SK-N-SH (cell line): ENCODE measurements around the gene THSD4. TPM values are rescaled to one million over a fixed set of nuclear protein-coding genes. Genes with fewer than 3 reads are reported as not detected.

Experiments used
- CTCF ChIA-PET: fragments of 300-600, 350-600 bp; formaldehyde crosslinking; extraction: SDS; loops from one replicate; lab custom pipeline; 2021; lab: Yijun Ruan, JAX
- POLR2A ChIA-PET: fragments of 350-600 bp; sonication (Branson Sonifier 250); formaldehyde crosslinking; extraction: SDS; loops from one replicate; lab custom pipeline; 2020; ENCODE audit warnings: antibody characterized with exemption, inconsistent platforms; lab: Yijun Ruan, JAX
- DNase-seq: peaks from one replicate; pipeline ENCODE4 v3.0.0; 2012
- H2AFZ ChIP-seq: fragments of 200-600 bp; sonication (generic); 2 replicates; pipeline ENCODE4 v1.8.1; 2016; ENCODE audit warnings: antibody characterized with exemption, mild to moderate bottlenecking, low read depth
- H3F3A ChIP-seq: fragments of 200-600 bp; sonication (generic); replicated peaks from 2 replicates; pipeline ENCODE3; 2016; ENCODE audit warnings: antibody characterized with exemption, mild to moderate bottlenecking; ENCODE audit not compliant: insufficient read depth
- H3K27ac ChIP-seq, 2 experiments: fragments of 200-500 bp in 1 of 2; fragments of 200-600 bp in 1 of 2; sonication (Bioruptor generic) in 1 of 2; sonication (generic), shearing (Covaris generic) in 1 of 2; 2 replicates each; pipeline versions ENCODE4 v1.5.1 to v1.6.1; 2014 to 2016; ENCODE audit warnings: low read depth in 2 of 2, inconsistent platforms in 1 of 2, low read length in 1 of 2, mild to moderate bottlenecking in 1 of 2, mixed read lengths in 1 of 2
- H3K27me3 ChIP-seq: fragments of 200-600 bp; sonication (generic), shearing (Covaris generic); 2 replicates; pipeline ENCODE4 v1.6.1; 2016; ENCODE audit warnings: mixed run types; ENCODE audit not compliant: insufficient read depth
- H3K36me3 ChIP-seq, 2 experiments: fragments of 200-500 bp in 1 of 2; fragments of 200-600 bp in 1 of 2; sonication (Bioruptor generic) in 1 of 2; sonication (generic) in 1 of 2; replicated peaks in 1 of 2; 2 replicates each; pipeline versions ENCODE3 to v1.5.1; 2014 to 2016; ENCODE audit warnings: low read length in 1 of 2, mild to moderate bottlenecking in 1 of 2; ENCODE audit not compliant: insufficient read depth in 2 of 2, control insufficient read depth in 1 of 2
- H3K4me1 ChIP-seq, 2 experiments: fragments of 200-500 bp in 1 of 2; fragments of 200-600 bp in 1 of 2; sonication (Bioruptor generic) in 1 of 2; sonication (generic), shearing (Covaris generic) in 1 of 2; 2 replicates each; pipeline versions ENCODE4 v1.5.1 to v1.6.1; 2014 to 2016; ENCODE audit warnings: low read depth in 1 of 2, low read length in 1 of 2, mixed run types in 1 of 2; ENCODE audit not compliant: insufficient read depth in 2 of 2, control insufficient read depth in 1 of 2
- H3K4me2 ChIP-seq: fragments of 200-600 bp; sonication (generic), shearing (Covaris generic); 2 replicates; pipeline ENCODE4 v1.6.1; 2017; ENCODE audit warnings: mixed run types
- H3K4me3 ChIP-seq, 2 experiments: fragments of 200-500 bp in 1 of 2; fragments of 200-600 bp in 1 of 2; sonication (Bioruptor generic) in 1 of 2; sonication (generic), shearing (Covaris generic) in 1 of 2; 2 replicates each; pipeline versions ENCODE4 v1.5.1 to v1.8.1; 2014 to 2016; ENCODE audit warnings: low read depth in 2 of 2, inconsistent platforms in 1 of 2, low read length in 1 of 2, mild to moderate bottlenecking in 1 of 2, mixed read lengths in 1 of 2, moderate library complexity in 1 of 2
- H3K79me2 ChIP-seq: fragments of 200-600 bp; sonication (generic); 2 replicates; pipeline ENCODE4 v1.8.1; 2017; ENCODE audit warnings: mild to moderate bottlenecking; ENCODE audit not compliant: insufficient read depth
- H3K9ac ChIP-seq: fragments of 200-600 bp; sonication (generic); 2 replicates; pipeline ENCODE4 v1.6.1; 2017; ENCODE audit warnings: mixed run types
- H3K9me2 ChIP-seq: fragments of 200-600 bp; sonication (generic); 2 replicates; pipeline ENCODE4 v1.6.1; 2017; ENCODE audit warnings: mixed run types
- H3K9me3 ChIP-seq: fragments of 200-600 bp; sonication (generic); 2 replicates; pipeline ENCODE4 v1.6.1; 2017; ENCODE audit warnings: mixed run types, mild to moderate bottlenecking, moderate library complexity
- H4K20me1 ChIP-seq: fragments of 200-600 bp; sonication (generic); 2 replicates; pipeline ENCODE4 v1.6.1; 2017; ENCODE audit warnings: mild to moderate bottlenecking, mixed run types; ENCODE audit not compliant: insufficient read depth
- EZH2phosphoT487 ChIP-seq: fragments of 200-600 bp; sonication (generic); IDR thresholded peaks from 2 replicates; pipeline ENCODE4 v1.6.1; 2017; ENCODE audit warnings: low read depth, mixed run types, mild to moderate bottlenecking, antibody characterized with exemption, moderate library complexity, borderline replicate concordance
- JUND ChIP-seq: IDR thresholded peaks from 2 replicates; pipeline ENCODE4 v1.4.0; 2012
- MXI1 ChIP-seq: IDR thresholded peaks from 2 replicates; pipeline ENCODE4 v1.6.1; 2012; ENCODE audit warnings: mild to moderate bottlenecking, low read depth, low read length, improper control_type of control experiment
- NFIC ChIP-seq: IDR thresholded peaks from 2 replicates; pipeline ENCODE4 v1.4.0; 2012; ENCODE audit warnings: borderline replicate concordance
- POLR2AphosphoS5 ChIP-seq: IDR thresholded peaks from 2 replicates; pipeline ENCODE4 v1.6.1; 2012; ENCODE audit warnings: low read depth, low read length
- RAD21 ChIP-seq: IDR thresholded peaks from 2 replicates; pipeline ENCODE4 v1.6.1; 2012; ENCODE audit warnings: mild to moderate bottlenecking, low read length
- RFX5 ChIP-seq: IDR thresholded peaks from 2 replicates; pipeline ENCODE4 v1.6.1; 2012; ENCODE audit warnings: mild to moderate bottlenecking, improper control_type of control experiment, low read length
- TAF1 ChIP-seq: IDR thresholded peaks from 2 replicates; pipeline ENCODE4 v1.6.1; 2012; ENCODE audit warnings: low read depth, mild to moderate bottlenecking, low read length, moderate library complexity, borderline replicate concordance
- TEAD4 ChIP-seq: IDR thresholded peaks from 2 replicates; pipeline ENCODE4 v1.4.0; 2012; ENCODE audit warnings: mild to moderate bottlenecking, borderline replicate concordance; ENCODE audit not compliant: insufficient read depth
- WGBS: methylation state at CpG from one replicate; pipeline ENCODE4 v1.1.6; 2017; ENCODE audit warnings: low lambda C conversion rate; 5-methylcytosine and 5-hydroxymethylcytosine counted together
- polyA plus RNA-seq, 3 experiments: library from polyadenylated mRNA; depleted of rRNA; stranded (reverse); fragments of >200 nt; gene quantifications; 2 replicates each; pipeline ENCODE4 v1.2.3, GENCODE V29; 2012
- TF ChIP-seq, protein P1 (sequence below): IDR thresholded peaks from 2 replicates; pipeline ENCODE4 v1.6.1; 2012; ENCODE audit warnings: mild to moderate bottlenecking, low read depth, low read length, moderate library complexity
- TF ChIP-seq, protein P2 (sequence below): IDR thresholded peaks from 2 replicates; pipeline ENCODE4 v1.4.0; 2012; ENCODE audit warnings: low read depth
- TF ChIP-seq, protein P3 (sequence below): fragments of 200-600 bp; sonication (generic); IDR thresholded peaks from 2 replicates; pipeline ENCODE4 v1.6.1; 2017; ENCODE audit warnings: antibody characterized with exemption, mild to moderate bottlenecking, moderate library complexity
- TF ChIP-seq, protein P4 (sequence below): fragments of 150-350 bp; IDR thresholded peaks from 2 replicates; pipeline ENCODE4 v1.6.1; 2016; ENCODE audit warnings: mild to moderate bottlenecking, low read depth, low read length

THSD4 gene
- polyA plus RNA-seq, 1 of the 3 experiments (the other 2 are of a cell fraction): 79.1 TPM

DNA sequence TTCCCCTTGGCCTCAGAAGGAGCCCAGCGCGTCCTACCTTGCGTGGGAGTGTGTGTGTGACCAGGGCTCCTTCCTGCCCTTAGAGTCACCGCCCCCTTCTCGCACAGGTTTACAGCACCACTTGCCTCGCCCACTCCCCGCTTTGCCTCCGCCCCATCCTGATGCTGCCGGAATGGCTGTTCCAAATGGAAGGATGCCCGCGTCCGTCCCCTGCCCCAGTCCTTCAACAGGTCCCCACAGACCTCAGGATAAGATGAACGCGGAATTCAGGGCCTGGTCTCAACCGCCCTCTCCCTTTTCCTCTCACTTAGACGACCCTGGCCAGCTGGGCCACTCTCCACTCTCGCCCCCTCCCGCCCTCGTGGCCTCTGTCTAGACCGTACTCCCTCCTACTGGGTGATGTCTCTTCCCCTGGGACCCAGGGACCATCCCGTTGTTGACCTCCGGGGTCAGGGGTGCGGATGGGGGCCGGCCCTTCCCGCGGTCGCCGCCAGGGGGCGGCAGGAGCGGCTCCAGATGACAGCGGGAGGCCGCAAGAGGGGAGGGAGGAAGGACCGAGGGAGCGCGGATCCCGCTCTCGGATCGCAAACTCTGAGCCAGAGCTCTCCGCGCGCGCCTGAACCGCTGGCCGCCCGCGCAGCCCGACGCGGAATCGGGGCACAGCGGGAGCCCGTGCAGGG is at the start of gene THSD4 (continued):
- TF ChIP-seq, protein P1, sequence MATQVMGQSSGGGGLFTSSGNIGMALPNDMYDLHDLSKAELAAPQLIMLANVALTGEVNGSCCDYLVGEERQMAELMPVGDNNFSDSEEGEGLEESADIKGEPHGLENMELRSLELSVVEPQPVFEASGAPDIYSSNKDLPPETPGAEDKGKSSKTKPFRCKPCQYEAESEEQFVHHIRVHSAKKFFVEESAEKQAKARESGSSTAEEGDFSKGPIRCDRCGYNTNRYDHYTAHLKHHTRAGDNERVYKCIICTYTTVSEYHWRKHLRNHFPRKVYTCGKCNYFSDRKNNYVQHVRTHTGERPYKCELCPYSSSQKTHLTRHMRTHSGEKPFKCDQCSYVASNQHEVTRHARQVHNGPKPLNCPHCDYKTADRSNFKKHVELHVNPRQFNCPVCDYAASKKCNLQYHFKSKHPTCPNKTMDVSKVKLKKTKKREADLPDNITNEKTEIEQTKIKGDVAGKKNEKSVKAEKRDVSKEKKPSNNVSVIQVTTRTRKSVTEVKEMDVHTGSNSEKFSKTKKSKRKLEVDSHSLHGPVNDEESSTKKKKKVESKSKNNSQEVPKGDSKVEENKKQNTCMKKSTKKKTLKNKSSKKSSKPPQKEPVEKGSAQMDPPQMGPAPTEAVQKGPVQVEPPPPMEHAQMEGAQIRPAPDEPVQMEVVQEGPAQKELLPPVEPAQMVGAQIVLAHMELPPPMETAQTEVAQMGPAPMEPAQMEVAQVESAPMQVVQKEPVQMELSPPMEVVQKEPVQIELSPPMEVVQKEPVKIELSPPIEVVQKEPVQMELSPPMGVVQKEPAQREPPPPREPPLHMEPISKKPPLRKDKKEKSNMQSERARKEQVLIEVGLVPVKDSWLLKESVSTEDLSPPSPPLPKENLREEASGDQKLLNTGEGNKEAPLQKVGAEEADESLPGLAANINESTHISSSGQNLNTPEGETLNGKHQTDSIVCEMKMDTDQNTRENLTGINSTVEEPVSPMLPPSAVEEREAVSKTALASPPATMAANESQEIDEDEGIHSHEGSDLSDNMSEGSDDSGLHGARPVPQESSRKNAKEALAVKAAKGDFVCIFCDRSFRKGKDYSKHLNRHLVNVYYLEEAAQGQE: no peak
- no peak for TF ChIP-seq NFIC

DNA sequence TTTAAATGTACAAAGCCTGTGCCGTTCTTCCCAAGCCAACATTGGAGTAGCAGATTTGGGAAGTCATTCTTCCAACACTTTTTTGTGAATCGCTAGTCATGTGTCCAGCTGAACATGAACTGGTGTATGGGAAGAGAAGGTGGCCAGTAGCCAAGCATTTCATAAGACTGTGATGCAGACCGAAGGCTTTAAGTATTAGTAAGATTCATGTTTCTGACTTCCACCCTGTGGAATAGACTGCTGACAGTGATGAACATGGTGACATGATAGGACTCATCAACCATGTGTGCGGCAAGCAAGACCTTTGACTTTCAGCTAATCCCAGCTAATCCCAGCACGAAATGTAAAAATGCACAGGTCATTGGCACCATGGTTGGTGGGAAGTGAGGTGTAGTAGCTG is 48.3 kb upstream of the THSD4 start:
- no peaks in the 10 kb centered on the region for H4K20me1 ChIP-seq
- 87% methylated on average over 3 of the region's 5 CpGs for WGBS
- H3K9me2 ChIP-seq: no peaks in the 10 kb centered on the region
- no peaks in the 10 kb centered on the region for H3F3A ChIP-seq
- H2AFZ ChIP-seq: no peak overlapping the region
- POLR2A ChIA-PET: no interaction called here
- no peak overlapping the region for H3K9ac ChIP-seq
- H3K79me2 ChIP-seq: no peaks in the 10 kb centered on the region
- no peaks in the 10 kb centered on the region; a peak in 2 of 4 replicates for H3K4me1 ChIP-seq
- TF ChIP-seq EZH2phosphoT487 (no peak), TEAD4 (no peak), JUND (no peak), TAF1 (no peak), POLR2AphosphoS5 (no peak), RFX5 (no peak)
- TF ChIP-seq, protein P2, sequence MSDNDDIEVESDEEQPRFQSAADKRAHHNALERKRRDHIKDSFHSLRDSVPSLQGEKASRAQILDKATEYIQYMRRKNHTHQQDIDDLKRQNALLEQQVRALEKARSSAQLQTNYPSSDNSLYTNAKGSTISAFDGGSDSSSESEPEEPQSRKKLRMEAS: no peak
- TF ChIP-seq, all 33 proteins: peak for 0
- no peaks in the 10 kb centered on the region for H3K36me3 ChIP-seq
- H3K4me2 ChIP-seq: no peak overlapping the region
- CTCF ChIA-PET: interaction anchor here (0.9 kb wide), 1 partner anchor 13 kb away, joined by 3 read pairs; no protein-coding TSS in a partner anchor
- H3K4me3 ChIP-seq: no peak overlapping the region
- DNase-seq: no peak
- no peak overlapping the region for H3K27ac ChIP-seq
- no peaks in the 10 kb centered on the region for H3K27me3 ChIP-seq
- H3K9me3 ChIP-seq: no peaks in the 10 kb centered on the region

DNA sequence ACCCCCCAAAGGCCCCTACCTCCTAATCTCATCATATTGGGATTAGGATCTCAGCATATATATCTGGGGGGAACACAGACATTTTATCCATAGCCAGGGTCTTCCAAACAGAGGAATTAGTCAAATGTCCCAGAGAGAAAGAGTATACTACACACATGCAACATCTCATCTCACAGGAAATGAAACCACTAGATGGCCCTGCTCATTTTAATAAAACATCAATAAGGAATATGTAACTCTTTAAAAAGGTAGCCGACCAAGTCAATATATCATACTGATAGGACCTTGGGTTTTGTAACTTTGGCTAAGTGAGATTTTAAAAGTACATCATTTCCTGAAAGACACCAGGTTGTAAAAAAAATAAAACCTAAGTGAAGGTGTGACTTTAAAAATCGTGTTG is 45.6 kb upstream of the THSD4 start:
- no peaks in the 10 kb centered on the region for H3K79me2 ChIP-seq
- H3K4me2 ChIP-seq: no peak overlapping the region
- no peak overlapping the region for H3K27ac ChIP-seq
- CTCF ChIA-PET: no interaction called here
- H3K4me3 ChIP-seq: no peak overlapping the region
- no peaks in the 10 kb centered on the region; a peak in 2 of 4 replicates for H3K4me1 ChIP-seq
- POLR2A ChIA-PET: no interaction called here
- H3K27me3 ChIP-seq: no peaks in the 10 kb centered on the region
- H3K9ac ChIP-seq: no peak overlapping the region
- H4K20me1 ChIP-seq: no peaks in the 10 kb centered on the region
- no peak overlapping the region for H2AFZ ChIP-seq
- no peaks in the 10 kb centered on the region for H3K9me2 ChIP-seq
- H3F3A ChIP-seq: no peaks in the 10 kb centered on the region
- DNase-seq: no peak
- no peaks in the 10 kb centered on the region for H3K36me3 ChIP-seq
- WGBS: 79% methylated on average over 2 of the region's 2 CpGs
- TF ChIP-seq, protein P3, sequence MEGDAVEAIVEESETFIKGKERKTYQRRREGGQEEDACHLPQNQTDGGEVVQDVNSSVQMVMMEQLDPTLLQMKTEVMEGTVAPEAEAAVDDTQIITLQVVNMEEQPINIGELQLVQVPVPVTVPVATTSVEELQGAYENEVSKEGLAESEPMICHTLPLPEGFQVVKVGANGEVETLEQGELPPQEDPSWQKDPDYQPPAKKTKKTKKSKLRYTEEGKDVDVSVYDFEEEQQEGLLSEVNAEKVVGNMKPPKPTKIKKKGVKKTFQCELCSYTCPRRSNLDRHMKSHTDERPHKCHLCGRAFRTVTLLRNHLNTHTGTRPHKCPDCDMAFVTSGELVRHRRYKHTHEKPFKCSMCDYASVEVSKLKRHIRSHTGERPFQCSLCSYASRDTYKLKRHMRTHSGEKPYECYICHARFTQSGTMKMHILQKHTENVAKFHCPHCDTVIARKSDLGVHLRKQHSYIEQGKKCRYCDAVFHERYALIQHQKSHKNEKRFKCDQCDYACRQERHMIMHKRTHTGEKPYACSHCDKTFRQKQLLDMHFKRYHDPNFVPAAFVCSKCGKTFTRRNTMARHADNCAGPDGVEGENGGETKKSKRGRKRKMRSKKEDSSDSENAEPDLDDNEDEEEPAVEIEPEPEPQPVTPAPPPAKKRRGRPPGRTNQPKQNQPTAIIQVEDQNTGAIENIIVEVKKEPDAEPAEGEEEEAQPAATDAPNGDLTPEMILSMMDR: peak; percentile 17
- 0 out of 2 replicates have a peak, but pooled peaks have one; percentile 8 for TF ChIP-seq RAD21
- TF ChIP-seq, protein P4, sequence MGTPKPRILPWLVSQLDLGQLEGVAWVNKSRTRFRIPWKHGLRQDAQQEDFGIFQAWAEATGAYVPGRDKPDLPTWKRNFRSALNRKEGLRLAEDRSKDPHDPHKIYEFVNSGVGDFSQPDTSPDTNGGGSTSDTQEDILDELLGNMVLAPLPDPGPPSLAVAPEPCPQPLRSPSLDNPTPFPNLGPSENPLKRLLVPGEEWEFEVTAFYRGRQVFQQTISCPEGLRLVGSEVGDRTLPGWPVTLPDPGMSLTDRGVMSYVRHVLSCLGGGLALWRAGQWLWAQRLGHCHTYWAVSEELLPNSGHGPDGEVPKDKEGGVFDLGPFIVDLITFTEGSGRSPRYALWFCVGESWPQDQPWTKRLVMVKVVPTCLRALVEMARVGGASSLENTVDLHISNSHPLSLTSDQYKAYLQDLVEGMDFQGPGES: no peak
- no peak for TF ChIP-seq MXI1
- TF ChIP-seq, all 33 proteins: peak for 2
- H3K9me3 ChIP-seq: peaks cover 4% of the 10 kb centered on the region; the same call in 1 of the 2 replicates
